SK-N-SH treated with all-trans-retinoic acid at 6 μM for 48 hours (cell line): Measurements from ENCODE around the gene ANKRD33B.

Experiments used
- ATAC-seq: fragments of 200-7000 bp; cut with Tn5 transposase; 3 replicates; pipeline ENCODE4 v1.9.1; 2020; ENCODE audit warnings: mild to moderate bottlenecking, moderate library complexity
- ARNTL ChIP-seq: fragments of 450-650 bp; formaldehyde crosslinking; IDR thresholded peaks from 2 replicates; pipeline ENCODE4 v1.5.0; 2020; ENCODE audit warnings: low read depth, mild to moderate bottlenecking, moderate library complexity, borderline replicate concordance
- BACH2 ChIP-seq: fragments of 250-450 bp; sonication (Bioruptor Pico); IDR thresholded peaks from 2 replicates; pipeline ENCODE4 v1.9.0; 2021; ENCODE audit warnings: mild to moderate bottlenecking, borderline replicate concordance
- CSDC2 ChIP-seq: fragments of 250-450 bp; sonication (Bioruptor Pico); IDR thresholded peaks from 2 replicates; pipeline ENCODE4 v1.5.0; 2020; ENCODE audit warnings: mild to moderate bottlenecking, moderate library complexity
- ESRRG ChIP-seq: fragments of 250-450 bp; sonication (Bioruptor Pico); IDR thresholded peaks from 2 replicates; pipeline ENCODE4 v1.6.1; 2021; ENCODE audit warnings: mild to moderate bottlenecking
- GLIS3 ChIP-seq: fragments of 250-450 bp; sonication (Bioruptor Pico); IDR thresholded peaks from 2 replicates; pipeline ENCODE4 v1.5.0; 2020; ENCODE audit warnings: mild to moderate bottlenecking, moderate library complexity
- PPARA ChIP-seq: fragments of 250-450 bp; sonication (Bioruptor Pico); IDR thresholded peaks from 2 replicates; pipeline ENCODE4 v1.5.0; 2020; ENCODE audit warnings: mild to moderate bottlenecking, borderline replicate concordance
- SNAI2 ChIP-seq: fragments of 250-450 bp; sonication (Bioruptor Pico); IDR thresholded peaks from 2 replicates; pipeline ENCODE4 v1.5.0; 2020; ENCODE audit warnings: mild to moderate bottlenecking, moderate library complexity
- TCF4 ChIP-seq: fragments of 250-450 bp; sonication (Bioruptor Pico); IDR thresholded peaks from 2 replicates; pipeline ENCODE4 v1.8.0; 2021; ENCODE audit warnings: mild to moderate bottlenecking, moderate library complexity, borderline replicate concordance
- TOX ChIP-seq: fragments of 250-450 bp; sonication (Bioruptor Pico); IDR thresholded peaks from 2 replicates; pipeline ENCODE4 v1.8.0; 2021; ENCODE audit warnings: mild to moderate bottlenecking, moderate library complexity, borderline replicate concordance
- ZC3H10 ChIP-seq: fragments of 250-450 bp; sonication (Bioruptor Pico); IDR thresholded peaks from 2 replicates; pipeline ENCODE4 v1.5.1; 2021; ENCODE audit warnings: mild to moderate bottlenecking, moderate library complexity
- ZFP3 ChIP-seq: fragments of 250-450 bp; sonication (Bioruptor Pico); IDR thresholded peaks from 2 replicates; pipeline ENCODE4 v1.5.0; 2020; ENCODE audit warnings: mild to moderate bottlenecking, moderate library complexity
- ZFP30 ChIP-seq: fragments of 450-650 bp; formaldehyde crosslinking; IDR thresholded peaks from 2 replicates; pipeline ENCODE4 v1.5.0; 2022; ENCODE audit warnings: mild to moderate bottlenecking, moderate library complexity
- ZNF565 ChIP-seq: fragments of 450-650 bp; formaldehyde crosslinking; conservative IDR thresholded peaks from 2 replicates; pipeline ENCODE4 v1.5.0; 2020; ENCODE audit warnings: low read depth, mild to moderate bottlenecking, moderate library complexity
- ZNF70 ChIP-seq: fragments of 450-650 bp; formaldehyde crosslinking; IDR thresholded peaks from 2 replicates; pipeline ENCODE4 v1.5.0; 2020; ENCODE audit warnings: mild to moderate bottlenecking, moderate library complexity
- TF ChIP-seq, protein P1 (sequence below): fragments of 250-450 bp; sonication (Bioruptor Pico); IDR thresholded peaks from 2 replicates; pipeline ENCODE4 v1.8.0; 2020; ENCODE audit warnings: mild to moderate bottlenecking, moderate library complexity, borderline replicate concordance
- TF ChIP-seq, protein P2 (sequence below): fragments of 250-450 bp; sonication (Bioruptor Pico); IDR thresholded peaks from 2 replicates; pipeline ENCODE4 v1.5.1; 2020; ENCODE audit warnings: low read depth, mild to moderate bottlenecking, moderate library complexity
- TF ChIP-seq, protein P3 (sequence below): fragments of 250-450 bp; sonication (Bioruptor Pico); IDR thresholded peaks from 2 replicates; pipeline ENCODE4 v1.5.1; 2021; ENCODE audit warnings: mild to moderate bottlenecking, moderate library complexity

The ANKRD33B gene

DNA sequence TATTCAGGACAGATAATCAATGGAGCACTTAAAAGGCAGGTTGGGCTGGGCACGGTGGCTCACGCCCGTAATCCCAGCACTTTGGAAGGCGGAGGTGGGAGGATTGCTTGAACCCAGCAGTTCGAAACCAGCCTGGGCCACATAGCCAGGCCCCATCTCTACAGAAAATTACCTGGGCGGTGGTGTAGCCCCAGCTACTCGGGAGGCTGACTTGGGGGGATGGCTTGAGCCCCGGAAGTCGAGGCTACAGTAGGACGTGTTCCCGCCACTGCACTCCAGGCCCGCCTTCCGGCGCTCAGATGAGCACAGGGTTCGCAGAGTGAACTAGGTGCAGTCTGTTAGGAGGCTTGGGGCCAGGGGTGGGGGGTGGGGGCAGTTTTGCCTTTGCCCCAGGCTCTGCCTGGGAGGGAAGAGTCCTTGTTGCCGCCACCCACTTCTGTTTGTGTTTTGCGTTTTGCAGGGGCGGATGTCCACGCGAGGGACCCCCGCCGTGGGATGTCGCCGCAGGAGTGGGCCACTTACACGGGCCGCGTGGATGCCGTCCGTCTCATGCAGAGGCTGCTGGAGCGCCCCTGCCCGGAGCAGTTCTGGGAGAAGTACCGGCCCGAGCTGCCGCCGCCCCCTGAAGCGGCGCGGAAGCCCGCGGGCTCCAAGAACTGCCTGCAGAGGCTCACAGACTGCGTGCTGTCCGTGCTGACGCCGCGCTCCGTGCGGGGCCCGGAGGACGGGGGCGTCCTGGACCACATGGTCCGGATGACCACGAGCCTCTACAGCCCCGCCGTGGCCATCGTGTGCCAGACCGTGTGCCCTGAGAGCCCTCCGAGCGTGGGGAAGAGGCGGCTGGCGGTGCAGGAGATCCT lies 85.2 kb downstream of the ANKRD33B start (continued):
- TF ChIP-seq, protein P1, sequence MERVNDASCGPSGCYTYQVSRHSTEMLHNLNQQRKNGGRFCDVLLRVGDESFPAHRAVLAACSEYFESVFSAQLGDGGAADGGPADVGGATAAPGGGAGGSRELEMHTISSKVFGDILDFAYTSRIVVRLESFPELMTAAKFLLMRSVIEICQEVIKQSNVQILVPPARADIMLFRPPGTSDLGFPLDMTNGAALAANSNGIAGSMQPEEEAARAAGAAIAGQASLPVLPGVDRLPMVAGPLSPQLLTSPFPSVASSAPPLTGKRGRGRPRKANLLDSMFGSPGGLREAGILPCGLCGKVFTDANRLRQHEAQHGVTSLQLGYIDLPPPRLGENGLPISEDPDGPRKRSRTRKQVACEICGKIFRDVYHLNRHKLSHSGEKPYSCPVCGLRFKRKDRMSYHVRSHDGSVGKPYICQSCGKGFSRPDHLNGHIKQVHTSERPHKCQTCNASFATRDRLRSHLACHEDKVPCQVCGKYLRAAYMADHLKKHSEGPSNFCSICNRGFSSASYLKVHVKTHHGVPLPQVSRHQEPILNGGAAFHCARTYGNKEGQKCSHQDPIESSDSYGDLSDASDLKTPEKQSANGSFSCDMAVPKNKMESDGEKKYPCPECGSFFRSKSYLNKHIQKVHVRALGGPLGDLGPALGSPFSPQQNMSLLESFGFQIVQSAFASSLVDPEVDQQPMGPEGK (CRISPR knock-in tag): no peak
- no peak for TF ChIP-seq ZFP30

DNA sequence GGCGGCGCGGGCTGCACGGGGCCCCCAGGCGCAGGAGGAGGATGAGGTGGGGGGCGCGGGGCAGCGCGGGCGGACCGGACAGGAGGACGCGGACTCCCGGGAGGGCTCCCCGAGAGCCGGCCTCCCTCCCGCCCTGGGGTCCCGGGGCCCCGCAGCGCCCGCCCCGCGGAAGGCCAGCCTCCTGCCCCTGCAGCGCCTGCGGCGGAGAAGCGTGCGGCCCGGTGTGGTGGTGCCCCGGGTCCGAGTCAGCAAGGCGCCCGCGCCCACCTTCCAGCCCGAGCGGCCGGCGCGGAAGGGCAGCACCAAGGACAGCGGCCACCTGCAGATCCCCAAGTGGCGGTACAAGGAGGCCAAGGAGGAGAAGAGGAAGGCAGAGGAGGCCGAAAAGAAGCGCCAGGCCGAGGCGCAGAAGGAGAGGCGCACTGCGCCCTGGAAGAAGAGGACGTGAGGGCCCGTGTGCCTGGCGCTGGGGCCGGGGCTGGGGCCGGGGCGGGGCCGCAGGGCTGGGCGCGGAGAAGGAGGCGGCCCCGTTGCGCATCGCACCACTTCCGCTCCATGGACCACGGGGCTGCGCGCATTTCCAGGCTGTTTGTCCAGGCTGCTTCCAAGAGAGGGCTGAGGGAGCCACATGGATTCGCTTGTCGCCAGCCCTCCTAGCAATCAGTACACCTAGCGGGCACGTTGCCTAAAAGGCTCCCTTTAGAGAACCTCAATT lies 86.0 kb downstream of the ANKRD33B start:
- TF ChIP-seq TCF4 (CRISPR knock-in tag) (no peak), ZFP30 (no peak), TOX (no peak), ESRRG (CRISPR knock-in tag) (no peak), ZNF70 (no peak), GLIS3 (CRISPR knock-in tag) (no peak), SNAI2 (no peak), PPARA (CRISPR knock-in tag) (no peak), ZC3H10 (CRISPR knock-in tag) (no peak), ZNF565 (no peak), ZFP3 (CRISPR knock-in tag) (no peak), BACH2 (no peak), CSDC2 (CRISPR knock-in tag) (no peak; the same call in 1 of the 2 replicates)
- TF ChIP-seq, protein P1 (CRISPR knock-in tag): no peak
- TF ChIP-seq, protein P2, sequence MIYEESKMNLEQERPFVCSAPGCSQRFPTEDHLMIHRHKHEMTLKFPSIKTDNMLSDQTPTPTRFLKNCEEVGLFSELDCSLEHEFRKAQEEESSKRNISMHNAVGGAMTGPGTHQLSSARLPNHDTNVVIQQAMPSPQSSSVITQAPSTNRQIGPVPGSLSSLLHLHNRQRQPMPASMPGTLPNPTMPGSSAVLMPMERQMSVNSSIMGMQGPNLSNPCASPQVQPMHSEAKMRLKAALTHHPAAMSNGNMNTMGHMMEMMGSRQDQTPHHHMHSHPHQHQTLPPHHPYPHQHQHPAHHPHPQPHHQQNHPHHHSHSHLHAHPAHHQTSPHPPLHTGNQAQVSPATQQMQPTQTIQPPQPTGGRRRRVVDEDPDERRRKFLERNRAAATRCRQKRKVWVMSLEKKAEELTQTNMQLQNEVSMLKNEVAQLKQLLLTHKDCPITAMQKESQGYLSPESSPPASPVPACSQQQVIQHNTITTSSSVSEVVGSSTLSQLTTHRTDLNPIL (CRISPR knock-in tag): no peak
- TF ChIP-seq, protein P3, sequence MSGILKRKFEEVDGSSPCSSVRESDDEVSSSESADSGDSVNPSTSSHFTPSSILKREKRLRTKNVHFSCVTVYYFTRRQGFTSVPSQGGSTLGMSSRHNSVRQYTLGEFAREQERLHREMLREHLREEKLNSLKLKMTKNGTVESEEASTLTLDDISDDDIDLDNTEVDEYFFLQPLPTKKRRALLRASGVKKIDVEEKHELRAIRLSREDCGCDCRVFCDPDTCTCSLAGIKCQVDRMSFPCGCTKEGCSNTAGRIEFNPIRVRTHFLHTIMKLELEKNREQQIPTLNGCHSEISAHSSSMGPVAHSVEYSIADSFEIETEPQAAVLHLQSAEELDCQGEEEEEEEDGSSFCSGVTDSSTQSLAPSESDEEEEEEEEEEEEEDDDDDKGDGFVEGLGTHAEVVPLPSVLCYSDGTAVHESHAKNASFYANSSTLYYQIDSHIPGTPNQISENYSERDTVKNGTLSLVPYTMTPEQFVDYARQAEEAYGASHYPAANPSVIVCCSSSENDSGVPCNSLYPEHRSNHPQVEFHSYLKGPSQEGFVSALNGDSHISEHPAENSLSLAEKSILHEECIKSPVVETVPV (CRISPR knock-in tag): no peak
- TF ChIP-seq, all 23 proteins: peak for 0
- ATAC-seq: no peak; the same call in 1 of the 3 replicates

DNA sequence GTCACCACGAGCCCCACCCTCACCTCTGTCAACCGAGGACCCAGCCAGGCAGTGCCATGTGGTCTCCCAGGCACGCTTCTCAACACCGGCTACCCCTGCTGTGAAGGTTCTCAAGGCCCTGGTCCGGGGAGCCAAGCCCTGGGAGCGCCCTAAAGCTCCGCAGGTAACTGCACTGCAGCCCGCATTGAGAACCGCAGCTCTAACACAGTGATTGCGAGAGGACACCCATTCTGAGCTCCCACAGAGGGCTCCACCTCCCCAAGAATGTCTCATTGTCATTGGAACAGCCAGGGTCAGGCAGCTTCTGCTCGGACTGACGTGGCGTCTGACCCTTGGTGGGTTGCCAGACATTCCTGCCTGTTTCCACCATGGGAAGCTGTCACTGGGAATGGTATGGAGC lies 88.3 kb downstream of the ANKRD33B start:
- ATAC-seq: no peak
- TF ChIP-seq ZFP3 (CRISPR knock-in tag): no peak
- TF ChIP-seq ZFP30: no peak
- TF ChIP-seq SNAI2: no peak
- TF ChIP-seq CSDC2 (CRISPR knock-in tag): no peak
- TF ChIP-seq ZNF565: no peak
- TF ChIP-seq ARNTL: no peak
- TF ChIP-seq, protein P2 (CRISPR knock-in tag): no peak
- TF ChIP-seq, protein P1 (CRISPR knock-in tag): no peak
- no peak for TF ChIP-seq GLIS3 (CRISPR knock-in tag)
- no peak for TF ChIP-seq ZNF70
- TF ChIP-seq, all 23 proteins: peak for 0
